Karpas-422 (cell line): Measurements from ENCODE around the gene TMCO6. TPM values are rescaled to one million over a fixed set of nuclear protein-coding genes. Genes with fewer than 3 reads are reported as not detected.
A peak's percentile ranks its signal among the peaks of the same experiment; 100 is the strongest.
"Not testable (repeated sequence)": the region's sequence is repeated elsewhere in the genome, so short reads cannot be mapped to it uniquely, and the experiment has no call there.

Source experiments
- DNase-seq: peaks from one replicate; pipeline ENCODE4 v3.0.0-alpha.2; 2015
- H2AFZ ChIP-seq: fragments of 200-600 bp; sonication (generic); 2 replicates; pipeline ENCODE4 v1.6.1; 2014; ENCODE audit warnings: antibody characterized with exemption, low read length, mixed read lengths
- H3K27ac ChIP-seq: fragments of 200-600 bp; sonication (generic); 2 replicates; pipeline ENCODE4 v1.5.1; 2014; ENCODE audit warnings: mild to moderate bottlenecking, low read length, moderate library complexity
- H3K27me3 ChIP-seq: fragments of 200-600 bp; sonication (generic); 2 replicates; pipeline ENCODE4 v1.6.1; 2014; ENCODE audit warnings: low read length, mixed read lengths
- H3K36me3 ChIP-seq: fragments of 200-600 bp; sonication (generic); 2 replicates; pipeline ENCODE4 v1.6.1; 2014; ENCODE audit warnings: low read length, mixed read lengths; ENCODE audit not compliant: insufficient read depth
- H3K4me1 ChIP-seq: fragments of 200-600 bp; sonication (generic); 2 replicates; pipeline ENCODE4 v1.6.1; 2014; ENCODE audit warnings: mild to moderate bottlenecking, low read length, mixed read lengths
- H3K4me2 ChIP-seq: fragments of 200-600 bp; sonication (generic); 2 replicates; pipeline ENCODE4 v1.6.1; 2014; ENCODE audit warnings: low read length, low read depth, mild to moderate bottlenecking; ENCODE audit not compliant: poor library complexity, severe bottlenecking
- H3K4me3 ChIP-seq: fragments of 200-600 bp; sonication (generic); 2 replicates; pipeline ENCODE4 v1.5.1; 2014; ENCODE audit warnings: mild to moderate bottlenecking, antibody characterized with exemption, low read length, mixed read lengths
- H3K79me2 ChIP-seq: fragments of 200-600 bp; sonication (generic); 2 replicates; pipeline ENCODE4 v1.6.1; 2014; ENCODE audit warnings: mild to moderate bottlenecking, low read length, mixed read lengths
- H3K9ac ChIP-seq: fragments of 200-600 bp; sonication (generic); 2 replicates; pipeline ENCODE4 v1.6.0; 2014; ENCODE audit warnings: low read length
- H3K9me2 ChIP-seq: fragments of 200-600 bp; sonication (generic), shearing (Covaris generic); replicated peaks from 2 replicates; pipeline ENCODE4 v1.6.0; 2014; ENCODE audit warnings: mild to moderate bottlenecking, low read length, moderate library complexity; ENCODE audit not compliant: insufficient read depth
- H3K9me3 ChIP-seq: fragments of 300-700, 200-600 bp; sonication (generic); 2 replicates; pipeline ENCODE4 v1.6.1; 2014; ENCODE audit warnings: low read length, mixed read lengths
- H4K20me1 ChIP-seq: fragments of 200-600 bp; sonication (generic); 2 replicates; pipeline ENCODE4 v1.6.1; 2014; ENCODE audit warnings: mild to moderate bottlenecking, antibody characterized with exemption, low read length, low read depth; ENCODE audit not compliant: insufficient read depth
- total RNA-seq: library from RNA; depleted of rRNA; stranded (reverse); fragments of >200 nt; shearing (Covaris generic); gene quantifications from 2 replicates; pipeline ENCODE4 v1.2.3, GENCODE V29; 2014; ENCODE audit warnings: low replicate concordance

The TMCO6 gene
- total RNA-seq, 1 experiment from 2014 or later: 23.8 TPM

DNA sequence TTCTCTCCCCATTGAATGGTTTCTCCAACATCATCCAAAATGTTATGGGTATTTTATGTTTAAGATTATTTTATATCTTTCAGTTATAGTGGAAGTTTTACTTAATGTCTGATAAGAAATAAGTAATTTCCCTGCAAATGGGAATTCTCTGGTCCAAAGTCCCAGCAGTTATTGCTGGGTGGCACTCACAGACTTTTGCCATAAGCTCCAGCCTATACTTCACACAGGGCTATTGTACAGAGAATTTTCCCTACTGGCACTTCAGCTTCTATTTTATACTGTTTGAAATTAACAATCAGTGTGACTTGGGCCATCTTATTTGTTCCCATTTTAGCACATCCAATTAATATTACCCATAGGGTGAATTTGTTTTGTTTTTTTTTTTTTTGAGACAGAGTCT is 39.2 kb upstream of the TMCO6 start:
- H3K36me3 ChIP-seq: no peaks in the 10 kb centered on the region
- H3K9ac ChIP-seq: no peak overlapping the region
- no peak overlapping the region for H3K27ac ChIP-seq
- no peaks in the 10 kb centered on the region for H3K27me3 ChIP-seq
- no peaks in the 10 kb centered on the region for H3K9me3 ChIP-seq
- DNase-seq: no peak
- no peaks in the 10 kb centered on the region for H3K79me2 ChIP-seq
- no peaks in the 10 kb centered on the region for H3K9me2 ChIP-seq
- no peaks in the 10 kb centered on the region for H4K20me1 ChIP-seq
- H3K4me1 ChIP-seq: no peaks in the 10 kb centered on the region
- H3K4me2 ChIP-seq: no peak overlapping the region
- H2AFZ ChIP-seq: no peak overlapping the region
- no peak overlapping the region for H3K4me3 ChIP-seq

DNA sequence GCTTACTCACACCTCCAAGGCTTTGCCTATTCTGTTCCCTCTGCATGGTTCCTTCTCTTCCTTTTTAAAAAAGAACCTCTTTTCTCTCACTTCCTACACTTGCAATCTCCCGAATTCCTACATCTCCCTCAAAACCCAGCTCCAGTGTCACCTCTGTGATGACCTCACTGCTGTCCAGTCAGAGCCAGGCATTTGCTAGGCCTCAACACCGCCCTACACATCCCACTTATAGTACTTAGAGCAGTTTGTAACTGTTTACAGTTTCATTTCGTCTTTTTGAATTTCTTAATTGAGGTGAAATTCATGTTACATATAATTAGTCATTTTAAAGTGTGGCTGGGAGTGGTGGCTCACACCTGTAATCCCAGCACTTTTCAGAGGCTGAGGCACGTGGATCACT is 37.1 kb upstream of the TMCO6 start:
- no peak for DNase-seq
- Histone ChIP-seq H2AFZ (no peak overlapping the region), H3K9me3 (no peaks in the 10 kb centered on the region), H3K79me2 (no peaks in the 10 kb centered on the region), H3K27ac (no peak overlapping the region), H3K27me3 (no peaks in the 10 kb centered on the region), H3K36me3 (no peaks in the 10 kb centered on the region), H3K4me1 (no peaks in the 10 kb centered on the region), H4K20me1 (no peaks in the 10 kb centered on the region), H3K4me2 (no peak overlapping the region), H3K9ac (no peak overlapping the region), H3K9me2 (no peaks in the 10 kb centered on the region), H3K4me3 (no peak overlapping the region)

DNA sequence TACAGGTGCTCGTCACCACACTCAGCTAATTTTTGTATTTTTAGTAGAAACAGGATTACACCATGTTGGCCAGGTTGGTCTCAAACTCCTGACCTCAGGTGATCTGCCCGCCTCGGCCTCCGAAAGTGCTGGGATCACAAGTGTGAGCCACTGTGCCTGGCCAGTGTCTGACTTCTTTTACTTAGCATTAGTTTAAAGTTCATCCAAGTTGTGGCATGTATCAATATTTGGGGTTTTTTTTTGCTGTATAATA is 35.9 kb upstream of the TMCO6 start:
- H3K4me2 ChIP-seq, H3K4me3 ChIP-seq, H3K36me3 ChIP-seq: not testable (repeated sequence)

GRCh38 chr5:140603734-140604133 is 35.5 kb upstream of the TMCO6 start:
- Histone ChIP-seq H3K27ac (no peak overlapping the region), H3K9me2 (no peaks in the 10 kb centered on the region), H2AFZ (no peak overlapping the region), H3K79me2 (no peaks in the 10 kb centered on the region), H4K20me1 (no peaks in the 10 kb centered on the region), H3K27me3 (no peaks in the 10 kb centered on the region), H3K4me2 (no peak overlapping the region), H3K4me1 (no peaks in the 10 kb centered on the region), H3K4me3 (no peak overlapping the region), H3K36me3 (no peaks in the 10 kb centered on the region), H3K9ac (no peak overlapping the region), H3K9me3 (no peaks in the 10 kb centered on the region)
- no peak for DNase-seq

More for the DNA sequence above, 35.9 kb upstream of the TMCO6 start:
- H3K9ac ChIP-seq, H3K9me3 ChIP-seq, DNase-seq, H2AFZ ChIP-seq, H3K4me1 ChIP-seq, H3K79me2 ChIP-seq, H4K20me1 ChIP-seq, H3K27ac ChIP-seq, H3K27me3 ChIP-seq, H3K9me2 ChIP-seq: not testable (repeated sequence)

- Histone ChIP-seq H3K36me3 (no peaks in the 10 kb centered on the region), H3K4me2 (no peak overlapping the region), H3K27me3 (no peaks in the 10 kb centered on the region), H3K4me1 (no peaks in the 10 kb centered on the region), H4K20me1 (no peaks in the 10 kb centered on the region), H3K27ac (no peak overlapping the region), H3K4me3 (no peak overlapping the region), H3K9me3 (no peaks in the 10 kb centered on the region), H3K9me2 (no peaks in the 10 kb centered on the region), H2AFZ (no peak overlapping the region), H3K9ac (no peak overlapping the region), H3K79me2 (no peaks in the 10 kb centered on the region)
- DNase-seq: no peak
These were observed 33.4 kb upstream of the TMCO6 start for GRCh38 chr5:140605879-140606278.

DNA sequence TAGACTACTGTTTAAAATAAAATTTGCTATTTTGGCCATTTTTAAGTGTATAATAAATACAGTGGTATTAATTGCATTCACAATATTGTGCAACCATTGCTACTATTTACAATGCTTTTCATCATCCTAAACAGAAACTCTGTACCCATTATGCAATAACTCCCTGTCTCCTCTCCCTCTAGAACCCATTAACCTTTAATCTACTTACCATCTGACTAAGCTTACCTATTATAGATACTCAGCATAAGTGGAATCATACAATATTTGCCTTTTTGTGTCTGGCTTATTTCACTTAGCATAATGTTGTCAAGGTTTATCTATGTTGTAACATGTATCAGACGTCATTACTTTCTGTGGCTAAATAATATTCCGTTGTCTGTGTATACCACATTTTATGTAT is 32.2 kb upstream of the TMCO6 start:
- H3K9me3 ChIP-seq: no peaks in the 10 kb centered on the region
- H3K4me3 ChIP-seq: no peak overlapping the region
- H3K4me1 ChIP-seq: no peaks in the 10 kb centered on the region
- H3K9me2 ChIP-seq: no peaks in the 10 kb centered on the region
- H2AFZ ChIP-seq: no peak overlapping the region
- H4K20me1 ChIP-seq: no peaks in the 10 kb centered on the region
- no peaks in the 10 kb centered on the region for H3K27me3 ChIP-seq
- H3K36me3 ChIP-seq: no peaks in the 10 kb centered on the region
- no peak for DNase-seq
- H3K9ac ChIP-seq: no peak overlapping the region
- H3K79me2 ChIP-seq: no peaks in the 10 kb centered on the region
- no peak overlapping the region for H3K27ac ChIP-seq
- no peak overlapping the region for H3K4me2 ChIP-seq

- Histone ChIP-seq H2AFZ (peak overlapping the region; percentile 50; the same call in 1 of the 2 replicates), H3K9ac (no peak overlapping the region), H3K4me2 (no peak overlapping the region), H3K9me2 (no peaks in the 10 kb centered on the region), H3K27me3 (no peaks in the 10 kb centered on the region), H3K4me3 (no peak overlapping the region), H3K4me1 (no peaks in the 10 kb centered on the region), H4K20me1 (no peaks in the 10 kb centered on the region), H3K27ac (no peak overlapping the region), H3K79me2 (no peaks in the 10 kb centered on the region), H3K9me3 (no peaks in the 10 kb centered on the region), H3K36me3 (no peaks in the 10 kb centered on the region)
- no peak for DNase-seq
These were observed 30.5 kb upstream of the TMCO6 start for GRCh38 chr5:140608722-140609121.

GRCh38 chr5:140609126-140609525 is 30.1 kb upstream of the TMCO6 start:
- Histone ChIP-seq H3K4me3 (no peak overlapping the region), H3K9ac (no peak overlapping the region), H3K27ac (no peak overlapping the region), H3K4me1 (no peaks in the 10 kb centered on the region), H3K4me2 (no peak overlapping the region), H2AFZ (peak overlapping the region; percentile 50; the same call in 1 of the 2 replicates), H3K36me3 (no peaks in the 10 kb centered on the region), H4K20me1 (no peaks in the 10 kb centered on the region), H3K9me3 (no peaks in the 10 kb centered on the region), H3K79me2 (no peaks in the 10 kb centered on the region), H3K27me3 (no peaks in the 10 kb centered on the region), H3K9me2 (no peaks in the 10 kb centered on the region)
- no peak for DNase-seq

DNA sequence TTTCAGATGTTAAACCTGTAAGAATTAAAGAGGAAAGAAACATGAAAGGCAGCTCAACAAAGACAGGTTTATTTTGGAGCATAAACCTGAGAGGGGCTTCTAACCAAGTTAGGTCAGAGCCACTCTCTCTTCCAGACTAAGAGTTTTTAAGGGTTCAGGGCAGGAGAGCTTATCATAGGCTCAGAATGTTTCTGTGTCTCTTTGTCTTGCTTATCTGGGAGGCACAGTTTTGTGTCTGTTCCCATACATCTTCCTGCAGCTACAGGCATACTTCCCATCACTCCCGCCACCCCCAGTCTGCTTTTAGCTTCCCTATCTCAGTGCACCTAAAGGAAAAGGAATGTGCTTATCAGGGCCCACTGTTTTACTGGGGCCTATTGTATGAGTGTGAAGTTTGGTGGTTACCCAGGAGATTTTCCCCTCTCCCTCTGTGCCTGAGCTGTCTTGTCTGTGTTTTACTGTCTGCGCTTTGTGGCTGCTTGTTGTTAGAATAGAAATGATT is 28.2 kb upstream of the TMCO6 start:
- Histone ChIP-seq H3K4me2 (no peak overlapping the region), H4K20me1 (no peaks in the 10 kb centered on the region), H3K27me3 (no peaks in the 10 kb centered on the region), H3K9me3 (no peaks in the 10 kb centered on the region), H3K9ac (no peak overlapping the region), H2AFZ (no peak overlapping the region), H3K4me1 (no peaks in the 10 kb centered on the region), H3K36me3 (no peaks in the 10 kb centered on the region), H3K4me3 (no peak overlapping the region), H3K9me2 (no peaks in the 10 kb centered on the region), H3K79me2 (no peaks in the 10 kb centered on the region), H3K27ac (no peak overlapping the region)
- DNase-seq: no peak
